ENCODE data around the gene FUCA1. TPM values are rescaled to one million over a fixed set of nuclear protein-coding genes. Genes with fewer than 3 reads are reported as not detected.

Gene FUCA1
- total RNA-seq, 4 donors from 2014 or later = 75.5 to 133 (median 112) TPM

- TF ChIP-seq CTCF (IDR thresholded peaks at IDR 0.05) = no peak
- TF ChIP-seq POLR2A (IDR thresholded peaks at IDR 0.05) = peak in 1 of 2 donors; percentile 91
Measured at GRCh38 chr1:23825076-23825761, 42.9 kb downstream of the FUCA1 start, which contains the start of gene HMGCL. Gene HMGCL (minus strand): TSS chr1:23825429. CDS start chr1:23825415, 14 bp downstream.

GRCh38 chr1:23824711-23825075 lies 43.4 kb downstream of the FUCA1 start:
- Histone ChIP-seq H3K4me1 (peaks cover 0 to 7% of the 10 kb centered on the region in 2 donors), H3K4me3 (replicated peaks in 1 of 3) (peak overlapping the region; percentile 84 to 97 (median 87)), H3K27me3 (no peaks in the 10 kb centered on the region), H3K36me3 (no peaks in the 10 kb centered on the region), H3K9me3 (no peaks in the 10 kb centered on the region), H3K27ac (peak overlapping the region; percentile 91 to 99 (median 91))
- TF ChIP-seq CTCF (IDR thresholded peaks at IDR 0.05) (no peak), POLR2A (IDR thresholded peaks at IDR 0.05) (no peak)
- DNase-seq = no peak
- WGBS, 2 donors = 2% methylated on average over 8 of the region's 8 CpGs
- intact Hi-C loops (cut with DNase I) = loop anchor here (5.0 kb wide), 1 partner anchor 43 kb away; the partner anchor contains the start of gene FUCA1

More at GRCh38 chr1:23825076-23825761, 42.9 kb downstream of the FUCA1 start, which contains the start of gene HMGCL:
- WGBS, 2 donors = 0 to 1% methylated on average over 10 to 24 of the region's 42 CpGs
- no peaks in the 10 kb centered on the region for H3K9me3 ChIP-seq
- peak within 1 kb of the TSS; percentile 84 to 97 (median 87) for H3K4me3 ChIP-seq (replicated peaks in 1 of 3)
- H3K36me3 ChIP-seq = no peaks in the 10 kb centered on the region
- no peaks in the 10 kb centered on the region for H3K27me3 ChIP-seq
- peak; percentile 94 to 95 for DNase-seq
- H3K4me1 ChIP-seq = peaks cover 0 to 7% of the 10 kb centered on the region in 2 donors
- peak within 1 kb of the TSS; percentile 91 to 99 (median 91) for H3K27ac ChIP-seq
- intact Hi-C loops (cut with DNase I) = loop anchor here (5.0 kb wide), 1 partner anchor 42 kb away; the partner anchor contains the start of gene FUCA1

GRCh38 chr1:23823767-23824166 lies 44.3 kb downstream of the FUCA1 start:
- no peak overlapping the region for H3K27ac ChIP-seq
- intact Hi-C loops (cut with DNase I) = no loop called here
- 91% methylated on average over 7 of the region's 7 CpGs for WGBS, 2 donors
- no peaks in the 10 kb centered on the region for H3K27me3 ChIP-seq
- peaks cover 0 to 7% of the 10 kb centered on the region in 2 donors for H3K4me1 ChIP-seq
- peaks cover 0 to 4% of the 10 kb centered on the region in 2 donors for H3K36me3 ChIP-seq
- TF ChIP-seq POLR2A (IDR thresholded peaks at IDR 0.05) (no peak), CTCF (IDR thresholded peaks at IDR 0.05) (no peak)
- DNase-seq = no peak
- H3K9me3 ChIP-seq = no peaks in the 10 kb centered on the region
- no peak overlapping the region for H3K4me3 ChIP-seq (replicated peaks in 1 of 3)

GRCh38 chr1:23817633-23818032 lies 50.5 kb downstream of the FUCA1 start:
- intact Hi-C loops (cut with DNase I) = loop anchor here (10.0 kb wide), 1 partner anchor 97 kb away; the partner anchor contains the start of gene CNR2
- TF ChIP-seq CTCF (IDR thresholded peaks at IDR 0.05) (no peak), POLR2A (IDR thresholded peaks at IDR 0.05) (no peak)
- Histone ChIP-seq H3K4me1 (no peaks in the 10 kb centered on the region), H3K27ac (no peak overlapping the region), H3K9me3 (no peaks in the 10 kb centered on the region), H3K36me3 (peaks cover 49 to 53% of the 10 kb centered on the region in 2 donors), H3K27me3 (no peaks in the 10 kb centered on the region), H3K4me3 (replicated peaks in 1 of 3) (no peak overlapping the region)
- no peak for DNase-seq
- WGBS, 2 donors = 93 to 95% methylated on average over 3 of the region's 3 CpGs

GRCh38 chr1:23816906-23817305 lies 51.2 kb downstream of the FUCA1 start:
- intact Hi-C loops (cut with DNase I) = loop anchor here (10.0 kb wide), 1 partner anchor 98 kb away; the partner anchor contains the start of gene CNR2
- Histone ChIP-seq H3K36me3 (peaks cover 56 to 60% of the 10 kb centered on the region in 2 donors), H3K27ac (no peak overlapping the region), H3K4me1 (no peaks in the 10 kb centered on the region), H3K4me3 (replicated peaks in 1 of 3) (no peak overlapping the region), H3K27me3 (no peaks in the 10 kb centered on the region), H3K9me3 (no peaks in the 10 kb centered on the region)
- no peak for TF ChIP-seq POLR2A (IDR thresholded peaks at IDR 0.05)
- no peak for TF ChIP-seq CTCF (IDR thresholded peaks at IDR 0.05)
- DNase-seq = no peak
